GM19238 (cell line): ENCODE data around the gene SPINT4.
"Not testable (repeated sequence)": the region's sequence is repeated elsewhere in the genome, so short reads cannot be mapped to it uniquely, and the experiment has no call there.

Source experiments
- DNase-seq: peaks from one replicate; pipeline ENCODE4 v3.0.0; 2011; ENCODE audit warnings: low spot score; ENCODE audit not compliant: insufficient read length

The SPINT4 gene

GRCh38 chr20:45722047-45722446, at the start of gene SPINT4:
SPINT4 (plus strand) TSS chr20:45722347; CDS start chr20:45722368, 21 bp downstream.
- DNase-seq: no peak

GRCh38 chr20:45672765-45673164, 49.4 kb upstream of the SPINT4 start:
- no peak for DNase-seq

- DNase-seq: no peak
Observed at GRCh38 chr20:45679650-45680049, 42.5 kb upstream of the SPINT4 start.

- no peak for DNase-seq
Observed at GRCh38 chr20:45685896-45686295, 36.3 kb upstream of the SPINT4 start.

- not testable (repeated sequence) for DNase-seq
Observed at GRCh38 chr20:45693346-45693745, 28.8 kb upstream of the SPINT4 start.

GRCh38 chr20:45695496-45695895, 26.7 kb upstream of the SPINT4 start:
- DNase-seq: no peak

- DNase-seq: no peak
Observed at GRCh38 chr20:45701104-45701503, 21.0 kb upstream of the SPINT4 start.

GRCh38 chr20:45701873-45702272, 20.3 kb upstream of the SPINT4 start, which contains the start of gene WFDC13:
WFDC13 (plus strand) TSS chr20:45702038; CDS start chr20:45702124, 86 bp downstream.
- no peak for DNase-seq

- no peak for DNase-seq
Observed at GRCh38 chr20:45704969-45705637, 17.0 kb upstream of the SPINT4 start, which contains the start of gene WFDC10B. WFDC10B (minus strand) TSS chr20:45705019; CDS start chr20:45685992, 19,027 bp downstream.

GRCh38 chr20:45716141-45716688, 5.9 kb upstream of the SPINT4 start:
- not testable (repeated sequence) for DNase-seq

- DNase-seq: no peak
Observed at GRCh38 chr20:45725134-45725533, 3.0 kb downstream of the SPINT4 start.

- no peak for DNase-seq
Observed at GRCh38 chr20:45727044-45727443, 4.9 kb downstream of the SPINT4 start.

GRCh38 chr20:45732199-45732598, 10.1 kb downstream of the SPINT4 start:
- no peak for DNase-seq

GRCh38 chr20:45735552-45735951, 13.4 kb downstream of the SPINT4 start:
- no peak for DNase-seq

- DNase-seq: no peak
Observed at GRCh38 chr20:45735988-45736387, 13.8 kb downstream of the SPINT4 start.

- DNase-seq: no peak
Observed at GRCh38 chr20:45742596-45742995, 20.4 kb downstream of the SPINT4 start.

GRCh38 chr20:45745015-45745414, 22.9 kb downstream of the SPINT4 start:
- DNase-seq: no peak

- no peak for DNase-seq
Observed at GRCh38 chr20:45751721-45752120, 29.6 kb downstream of the SPINT4 start.

- no peak for DNase-seq
Observed at GRCh38 chr20:45752746-45753145, 30.6 kb downstream of the SPINT4 start.

- no peak for DNase-seq
Observed at GRCh38 chr20:45758096-45758495, 35.9 kb downstream of the SPINT4 start.

- DNase-seq: not testable (repeated sequence)
Observed at GRCh38 chr20:45759921-45760320, 37.8 kb downstream of the SPINT4 start.

- DNase-seq: not testable (repeated sequence)
Observed at GRCh38 chr20:45761966-45762365, 39.8 kb downstream of the SPINT4 start.
